GM13976 (cell line): Measurements from ENCODE around the gene FNBP1L.

Experiments used
- DNase-seq: peaks from one replicate; pipeline ENCODE4 v3.0.0; 2012; ENCODE audit warnings: low spot score
- CTCF ChIP-seq: IDR thresholded peaks from 2 replicates; pipeline ENCODE4 v1.5.1; 2012; ENCODE audit warnings: borderline replicate concordance, mild to moderate bottlenecking; ENCODE audit not compliant: insufficient read depth; ENCODE audit errors: extremely low read depth, missing control alignments, control extremely low read depth
- in situ Hi-C: fragments of 300-500 bp; cut with MboI; formaldehyde crosslinking; loops from one replicate; pipeline ENCODE4 v1.12.0; 2022; ENCODE audit warnings: low sequenced_read_pairs, mixed read lengths, inconsistent platforms; ENCODE audit not compliant: unreplicated experiment

Gene FNBP1L

GRCh38 chr1:93518516-93518915 lies 70.6 kb downstream of the FNBP1L start:
- in situ Hi-C loops: no loop called here
- DNase-seq: no peak
- TF ChIP-seq CTCF: no peak

DNA sequence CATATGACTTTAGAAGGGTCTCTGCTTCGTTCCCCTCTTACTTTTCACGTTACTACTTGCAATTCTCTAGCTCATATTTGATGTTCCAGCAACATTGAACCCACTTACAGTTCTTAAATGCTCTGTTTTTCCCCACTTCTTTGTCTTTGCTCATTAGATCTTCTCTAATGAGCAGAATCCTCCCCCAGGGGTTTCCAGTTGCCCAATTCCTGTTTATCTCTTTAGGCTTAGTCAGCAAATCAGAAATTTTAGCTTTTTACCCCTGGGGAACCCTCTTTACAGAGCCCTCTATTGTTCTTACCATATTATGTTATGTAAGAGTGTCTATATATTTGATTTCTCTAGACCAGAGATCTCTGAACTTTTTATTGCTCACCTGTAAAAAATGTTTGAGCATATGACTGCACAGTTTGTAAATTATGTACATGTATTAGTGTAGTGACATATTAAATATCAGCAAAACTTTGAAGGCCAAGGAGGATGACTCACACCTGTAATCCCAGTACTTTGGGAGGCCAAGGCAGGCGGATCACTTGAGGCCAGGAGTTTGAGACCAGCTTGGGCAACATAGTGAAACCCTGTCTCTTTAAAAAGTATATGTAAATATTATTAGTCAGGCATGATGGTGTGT lies 71.4 kb downstream of the FNBP1L start:
- no peak for TF ChIP-seq CTCF
- no peak for DNase-seq
- in situ Hi-C loops: no loop called here

- in situ Hi-C loops: no loop called here
- TF ChIP-seq CTCF: no peak
- DNase-seq: no peak
These were observed 73.7 kb downstream of the FNBP1L start for GRCh38 chr1:93521618-93522017.

GRCh38 chr1:93522721-93523120 lies 74.8 kb downstream of the FNBP1L start:
- in situ Hi-C loops: no loop called here

DNA sequence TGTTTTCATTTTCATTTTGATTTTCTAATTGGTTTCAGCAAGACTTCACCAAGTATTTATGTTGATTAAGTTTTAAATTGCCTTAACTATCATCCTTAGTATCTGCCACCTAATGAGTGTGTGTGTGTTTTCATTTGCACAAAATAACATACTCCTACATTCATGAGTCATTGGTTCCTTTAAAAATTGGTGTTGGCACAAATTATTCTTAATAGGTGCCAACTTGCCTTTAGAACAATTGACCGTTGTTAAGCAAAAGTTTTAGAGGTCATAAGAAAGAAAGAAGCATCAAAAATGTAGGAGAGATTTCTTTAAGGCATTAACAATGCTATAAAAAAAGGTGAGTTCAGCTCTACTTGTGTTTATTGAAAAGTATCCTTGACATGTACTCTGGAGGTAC lies 77.5 kb downstream of the FNBP1L start:
- no peak for DNase-seq
- TF ChIP-seq CTCF: no peak
- in situ Hi-C loops: no loop called here

More at GRCh38 chr1:93522721-93523120, 74.8 kb downstream of the FNBP1L start:
- no peak for DNase-seq
- no peak for TF ChIP-seq CTCF

- in situ Hi-C loops: no loop called here
- no peak for TF ChIP-seq CTCF
These were observed 78.5 kb downstream of the FNBP1L start for GRCh38 chr1:93526431-93526830.

More at GRCh38 chr1:93526431-93526830, 78.5 kb downstream of the FNBP1L start:
- DNase-seq: no peak
